EL (cell line): Measurements from ENCODE around the gene TGDS.
"Not testable (repeated sequence)": the region's sequence is repeated elsewhere in the genome, so short reads cannot be mapped to it uniquely, and the experiment has no call there.

Source experiments
- DNase-seq: peaks from one replicate; pipeline ENCODE4 v3.0.0-alpha.2; 2016

Gene TGDS

GRCh38 chr13:94549232-94550061, 46.5 kb downstream of the TGDS start:
- peak; percentile 95 for DNase-seq

GRCh38 chr13:94548821-94549231, 47.1 kb downstream of the TGDS start:
- DNase-seq: peak; percentile 40

- DNase-seq: no peak
These were observed 47.6 kb downstream of the TGDS start for GRCh38 chr13:94548382-94548781.

GRCh38 chr13:94546061-94546839, 49.7 kb downstream of the TGDS start:
- DNase-seq: no peak

- no peak for DNase-seq
These were observed 51.0 kb downstream of the TGDS start for GRCh38 chr13:94544922-94545321.

- no peak for DNase-seq
These were observed 53.0 kb downstream of the TGDS start for GRCh38 chr13:94542917-94543316.

- DNase-seq: peak; percentile 6
These were observed 58.0 kb downstream of the TGDS start for GRCh38 chr13:94537740-94538630.

GRCh38 chr13:94535775-94536174, 60.2 kb downstream of the TGDS start:
- DNase-seq: no peak

GRCh38 chr13:94535231-94535630, 60.7 kb downstream of the TGDS start:
- DNase-seq: no peak

GRCh38 chr13:94534166-94534565, 61.8 kb downstream of the TGDS start:
- peak; percentile 31 for DNase-seq

- not testable (repeated sequence) for DNase-seq
These were observed 63.7 kb downstream of the TGDS start for GRCh38 chr13:94532278-94532677.

- DNase-seq: not testable (repeated sequence)
These were observed 69.0 kb downstream of the TGDS start for GRCh38 chr13:94526956-94527355.

GRCh38 chr13:94525781-94526180, 70.2 kb downstream of the TGDS start:
- no peak for DNase-seq

- DNase-seq: no peak
These were observed 71.5 kb downstream of the TGDS start for GRCh38 chr13:94524407-94524806.
